H9 (cell line): ENCODE measurements around the gene MAPKAP1. TPM values are rescaled to one million over a fixed set of nuclear protein-coding genes. Genes with fewer than 3 reads are reported as not detected.
A peak's percentile ranks its signal among the peaks of the same experiment; 100 is the strongest.

Experiments used
- DNase-seq: peaks from one replicate; pipeline ENCODE4 v3.0.0-alpha.2; 2017
- H2AFZ ChIP-seq: one replicate; pipeline ENCODE4 v1.6.1; 2013; ENCODE audit warnings: mild to moderate bottlenecking, low read length, control low read depth, moderate library complexity
- H2AK5ac ChIP-seq: 2 replicates; pipeline ENCODE4 v1.6.1; 2013; ENCODE audit warnings: low read length, control low read depth, mixed read lengths; ENCODE audit not compliant: insufficient read length
- H2BK120ac ChIP-seq: one replicate; pipeline ENCODE4 v1.6.1; 2013; ENCODE audit warnings: low read depth, mild to moderate bottlenecking, low read length, control low read depth, inconsistent platforms; ENCODE audit not compliant: poor library complexity, severe bottlenecking
- H2BK12ac ChIP-seq: 2 replicates; pipeline ENCODE4 v1.6.1; 2013; ENCODE audit warnings: low read length, control low read depth, mixed read lengths, low read depth; ENCODE audit not compliant: insufficient read length
- H2BK15ac ChIP-seq: 2 replicates; pipeline ENCODE4 v1.6.1; 2013; ENCODE audit warnings: low read depth, low read length, control low read depth
- H2BK20ac ChIP-seq: one replicate; pipeline ENCODE4 v1.6.1; 2013; ENCODE audit warnings: low read depth, mild to moderate bottlenecking, low read length, control low read depth, inconsistent platforms; ENCODE audit not compliant: poor library complexity, severe bottlenecking
- H2BK5ac ChIP-seq: 2 replicates; pipeline ENCODE4 v1.6.1; 2013; ENCODE audit warnings: low read length, control low read depth, mixed read lengths; ENCODE audit not compliant: insufficient read length
- H3K14ac ChIP-seq: 2 replicates; pipeline ENCODE4 v1.6.1; 2013; ENCODE audit warnings: low read length, control low read depth; ENCODE audit not compliant: insufficient read depth
- H3K18ac ChIP-seq: 2 replicates; pipeline ENCODE4 v1.6.1; 2013; ENCODE audit warnings: low read depth, mild to moderate bottlenecking, mixed read lengths, low read length, control low read depth; ENCODE audit not compliant: insufficient read length
- H3K23ac ChIP-seq: 2 replicates; pipeline ENCODE4 v1.6.1; 2013; ENCODE audit warnings: low read length, control low read depth, mixed read lengths, low read depth; ENCODE audit not compliant: insufficient read length
- H3K23me2 ChIP-seq: 2 replicates; pipeline ENCODE4 v1.6.1; 2013; ENCODE audit warnings: low read depth, mild to moderate bottlenecking, mixed read lengths, low read length, control low read depth; ENCODE audit not compliant: insufficient read length, poor library complexity, severe bottlenecking
- H3K27ac ChIP-seq: 2 replicates; pipeline ENCODE4 v1.5.1; 2013; ENCODE audit warnings: low read length, control low read depth, mixed read lengths, low read depth; ENCODE audit not compliant: insufficient read length
- H3K27me3 ChIP-seq: 2 replicates; pipeline ENCODE4 v1.6.1; 2013; ENCODE audit warnings: low read length, control low read depth, inconsistent platforms; ENCODE audit not compliant: insufficient read depth
- H3K4ac ChIP-seq: 2 replicates; pipeline ENCODE4 v1.6.1; 2013; ENCODE audit warnings: low read depth, mild to moderate bottlenecking, control low read depth, inconsistent platforms, low read length, moderate library complexity
- H3K4me1 ChIP-seq: 2 replicates; pipeline ENCODE4 v1.6.1; 2013; ENCODE audit warnings: low read length, control low read depth, inconsistent platforms; ENCODE audit not compliant: insufficient read depth
- H3K4me2 ChIP-seq: 2 replicates; pipeline ENCODE4 v1.6.1; 2013; ENCODE audit warnings: low read length, control low read depth, mixed read lengths; ENCODE audit not compliant: insufficient read length, insufficient read depth
- H3K56ac ChIP-seq: 2 replicates; pipeline ENCODE4 v1.6.1; 2013; ENCODE audit warnings: low read depth, mild to moderate bottlenecking, mixed read lengths, low read length, control low read depth; ENCODE audit not compliant: insufficient read length
- H3K79me1 ChIP-seq: 2 replicates; pipeline ENCODE4 v1.6.1; 2013; ENCODE audit warnings: low read depth, mild to moderate bottlenecking, moderate library complexity, low read length, control low read depth, inconsistent platforms; ENCODE audit not compliant: insufficient read depth, poor library complexity, severe bottlenecking
- H3K79me2 ChIP-seq: 2 replicates; pipeline ENCODE4 v1.6.1; 2013; ENCODE audit warnings: low read length, control low read depth, inconsistent platforms; ENCODE audit not compliant: insufficient read depth
- H3K9ac ChIP-seq: 2 replicates; pipeline ENCODE4 v1.6.1; 2013; ENCODE audit warnings: low read length, control low read depth, mixed read lengths; ENCODE audit not compliant: insufficient read length; ENCODE audit errors: extremely low read depth
- H3K9me3 ChIP-seq: one replicate; pipeline ENCODE4 v1.6.1; 2013; ENCODE audit warnings: low read depth, low read length, inconsistent platforms; ENCODE audit not compliant: control insufficient read depth
- H3T11ph ChIP-seq: one replicate; pipeline ENCODE4 v1.6.1; 2013; ENCODE audit warnings: mild to moderate bottlenecking, low read length, control low read depth, inconsistent platforms
- H4K20me1 ChIP-seq: one replicate; pipeline ENCODE4 v1.6.1; 2013; ENCODE audit not compliant: control insufficient read depth, insufficient read length, insufficient read depth
- H4K5ac ChIP-seq: 2 replicates; pipeline ENCODE4 v1.6.1; 2013; ENCODE audit warnings: low read depth, mild to moderate bottlenecking, mixed read lengths, low read length, control low read depth; ENCODE audit not compliant: insufficient read length
- H4K8ac ChIP-seq: replicated peaks from 2 replicates; pipeline ENCODE4 v1.6.1; 2013; ENCODE audit warnings: low read length, control low read depth, mixed read lengths, low read depth; ENCODE audit not compliant: insufficient read length
- H4K91ac ChIP-seq: 2 replicates; pipeline ENCODE4 v1.6.1; 2013; ENCODE audit warnings: low read depth, mild to moderate bottlenecking, moderate library complexity, mixed read lengths, low read length, control low read depth; ENCODE audit not compliant: insufficient read length
- H3K27ac Mint-ChIP-seq, 3 experiments: 2 replicates in 2 of 3; 3 replicates in 1 of 3; pipeline ENCODE4 v1.8.0; 2020 to 2021; ENCODE audit warnings: mixed read lengths in 3 of 3, mild to moderate bottlenecking in 1 of 3, moderate library complexity in 1 of 3
- H3K27me3 Mint-ChIP-seq: 2 replicates; pipeline ENCODE4 v1.8.0; 2021; ENCODE audit warnings: low read depth, mild to moderate bottlenecking, moderate library complexity, mixed read lengths
- H3K36me3 Mint-ChIP-seq, 3 experiments: 2 replicates in 2 of 3; 3 replicates in 1 of 3; pipeline ENCODE4 v1.8.0; 2020 to 2021; ENCODE audit warnings: low read depth in 3 of 3, mixed read lengths in 3 of 3; ENCODE audit not compliant: insufficient read depth in 1 of 3
- H3K4me1 Mint-ChIP-seq, 2 experiments: 2 replicates each; pipeline ENCODE4 v1.8.0; 2020; ENCODE audit warnings: mixed read lengths in 2 of 2
- H3K4me3 Mint-ChIP-seq, 2 experiments: 2 replicates in 1 of 2; 3 replicates in 1 of 2; pipeline ENCODE4 v1.8.0; 2020 to 2021; ENCODE audit warnings: mild to moderate bottlenecking in 2 of 2, mixed read lengths in 2 of 2, moderate library complexity in 1 of 2
- H3K9me3 Mint-ChIP-seq, 2 experiments: 2 replicates in 1 of 2; 3 replicates in 1 of 2; pipeline ENCODE4 v1.8.0; 2020; ENCODE audit warnings: mild to moderate bottlenecking in 2 of 2, mixed read lengths in 2 of 2, moderate library complexity in 1 of 2
- CTCF ChIP-seq: fragments of 200-600 bp; sonication (generic); conservative IDR thresholded peaks from 3 replicates; pipeline ENCODE4 v1.8.0; 2021; ENCODE audit warnings: antibody characterized with exemption, mild to moderate bottlenecking
- WGBS: extraction: QIAGEN DNeasy Blood & Tissue Kit; methylation state at CpG from one replicate; pipeline ENCODE4 v1.1.7; 2013; ENCODE audit warnings: missing lambda C conversion rate, low lambda C conversion rate, mixed read lengths; ENCODE audit not compliant: insufficient read length; ENCODE audit errors: extremely low coverage; 5-methylcytosine and 5-hydroxymethylcytosine counted together
- total RNA-seq: library from RNA; stranded (reverse); gene quantifications from 2 replicates; pipeline ENCODE4 v1.2.1, GENCODE V29; 2021

The MAPKAP1 gene
- total RNA-seq, 1 experiment from 2014 or later, result 97.0 TPM

DNA sequence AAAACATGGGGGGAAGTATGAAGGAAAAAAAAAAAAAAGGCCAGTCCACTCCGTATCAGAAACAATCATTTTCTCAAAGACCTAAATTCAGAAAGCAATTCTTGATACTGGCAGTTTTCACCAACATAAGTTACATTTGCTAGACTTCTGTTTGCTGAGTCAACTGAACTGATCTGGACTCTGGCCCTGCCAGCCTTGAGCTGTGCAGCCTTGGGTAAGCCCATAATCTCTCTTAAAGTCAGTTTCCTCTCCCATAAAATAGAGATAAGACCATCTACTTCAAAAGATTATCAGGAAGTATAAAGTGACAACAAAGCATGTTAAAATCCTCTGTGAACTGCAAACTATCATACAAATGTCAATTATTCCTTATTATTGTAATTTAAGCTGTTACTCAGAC lies 106.8 kb downstream of the MAPKAP1 start:
- H2BK120ac ChIP-seq, result no peak overlapping the region
- no peak overlapping the region for H3K14ac ChIP-seq
- Mint-ChIP-seq H3K36me3 (peaks cover 0 to 7% (median 2%) of the 10 kb centered on the region in 3 experiments; a peak in 4 of 7 replicates), H3K4me3 (no peak overlapping the region), H3K27me3 (no peaks in the 10 kb centered on the region), H3K4me1 (peaks cover 12 to 14% of the 10 kb centered on the region in 2 experiments), H3K9me3 (no peaks in the 10 kb centered on the region), H3K27ac (peak overlapping the region in 1 of 3 experiments; percentile 32; a peak in 1 of 7 replicates)
- DNase-seq, result no peak
- no peak overlapping the region for H2AFZ ChIP-seq
- 0 out of 2 replicates have a peak, but pooled peaks cover 1% of the 10 kb centered on the region for H3K79me2 ChIP-seq
- no peak overlapping the region for H3K4me2 ChIP-seq
- H3K23me2 ChIP-seq, result no peaks in the 10 kb centered on the region
- no peaks in the 10 kb centered on the region for H4K20me1 ChIP-seq
- no CpG with 5 or more reads among the region's 1 CpG for WGBS
- no peak for TF ChIP-seq CTCF
- no peaks in the 10 kb centered on the region for H3K27me3 ChIP-seq
- H2BK15ac ChIP-seq, result no peak overlapping the region
- no peaks in the 10 kb centered on the region for H3K9me3 ChIP-seq
- no peaks in the 10 kb centered on the region for H3K79me1 ChIP-seq
- no peak overlapping the region for H4K91ac ChIP-seq
- no peak overlapping the region for H2BK12ac ChIP-seq
- H2BK5ac ChIP-seq, result no peak overlapping the region
- H3K4ac ChIP-seq, result no peak overlapping the region
- no peak overlapping the region for H3K27ac ChIP-seq
- no peak overlapping the region for H2AK5ac ChIP-seq
- H3K56ac ChIP-seq, result no peak overlapping the region
- no peak overlapping the region for H3K18ac ChIP-seq
- H4K8ac ChIP-seq, result no peak overlapping the region
- no peaks in the 10 kb centered on the region for H3K4me1 ChIP-seq
- H4K5ac ChIP-seq, result no peak overlapping the region
- no peak overlapping the region for H3K9ac ChIP-seq
- H3T11ph ChIP-seq, result no peak overlapping the region
- H3K23ac ChIP-seq, result no peak overlapping the region
- no peak overlapping the region for H2BK20ac ChIP-seq
